ENCODE results near the gene UNC5B.

UNC5B gene

DNA sequence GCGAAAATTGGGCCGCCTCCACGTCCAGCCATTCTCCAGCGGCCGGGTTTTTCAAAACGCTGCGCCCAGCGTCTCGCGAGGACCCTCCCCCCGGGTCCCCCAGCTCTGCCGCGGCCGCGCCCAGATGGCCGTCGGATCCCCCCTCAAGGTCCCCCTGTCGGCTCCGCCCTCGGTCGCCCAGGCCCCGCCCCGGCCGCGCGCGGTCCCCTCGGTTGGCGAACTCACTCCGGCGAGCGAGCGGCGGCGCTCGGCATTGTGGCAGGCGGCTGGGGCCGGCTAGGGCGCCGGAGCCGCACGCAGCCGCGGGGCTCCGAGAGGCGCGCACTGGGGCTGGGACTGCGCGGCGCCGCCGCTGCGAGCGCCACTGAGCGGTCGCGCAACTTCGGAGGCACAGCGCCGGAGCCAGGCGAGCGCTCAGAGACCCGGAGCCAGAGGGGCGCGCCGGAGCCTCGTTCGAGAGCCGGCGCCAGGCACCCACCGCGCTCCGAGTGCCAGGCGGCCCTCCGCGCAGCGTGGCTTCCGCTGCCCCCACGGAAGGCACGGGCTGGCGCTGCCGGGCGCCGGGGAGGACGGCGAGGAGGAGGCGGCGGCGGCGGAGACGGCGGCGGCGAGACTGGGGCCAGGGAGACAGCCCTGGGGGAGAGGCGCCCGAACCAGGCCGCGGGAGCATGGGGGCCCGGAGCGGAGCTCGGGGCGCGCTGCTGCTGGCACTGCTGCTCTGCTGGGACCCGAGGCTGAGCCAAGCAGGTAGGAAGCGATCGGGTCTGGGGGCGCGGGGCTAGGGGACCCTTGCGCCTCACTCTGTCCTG, at the start of gene UNC5B:
UNC5B (plus strand) TSS at position 253 of the 809 bp plus-strand sequence; CDS start at position 669, 416 bp downstream.
- in situ Hi-C loops (cut with MboI; ENCODE audit: low sequenced_read_pairs) = loop anchor here (10.0 kb wide), 1 partner anchor 52 kb away; no protein-coding TSS in a partner anchor

DNA sequence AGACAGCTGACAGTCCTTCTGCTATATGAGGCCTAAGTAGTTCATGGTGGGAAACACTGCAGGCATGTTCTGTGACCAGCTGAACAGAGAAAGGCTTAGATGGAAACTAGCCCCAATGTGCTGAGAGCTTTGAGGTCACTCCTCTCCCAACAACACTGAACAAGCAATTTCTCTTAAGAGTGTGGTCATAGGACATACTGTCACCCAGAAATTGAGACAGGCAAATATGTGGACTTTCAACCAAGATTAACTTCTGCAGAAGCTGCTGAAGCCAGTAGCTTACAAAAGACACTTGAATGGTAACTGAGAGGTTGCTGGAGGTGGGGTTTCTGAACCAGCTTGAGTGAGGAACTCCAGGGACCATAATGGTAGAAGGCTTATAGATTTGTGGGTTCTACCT, 38.9 kb upstream of the UNC5B start:
- in situ Hi-C loops (cut with MboI; ENCODE audit: low sequenced_read_pairs) = no loop called here

DNA sequence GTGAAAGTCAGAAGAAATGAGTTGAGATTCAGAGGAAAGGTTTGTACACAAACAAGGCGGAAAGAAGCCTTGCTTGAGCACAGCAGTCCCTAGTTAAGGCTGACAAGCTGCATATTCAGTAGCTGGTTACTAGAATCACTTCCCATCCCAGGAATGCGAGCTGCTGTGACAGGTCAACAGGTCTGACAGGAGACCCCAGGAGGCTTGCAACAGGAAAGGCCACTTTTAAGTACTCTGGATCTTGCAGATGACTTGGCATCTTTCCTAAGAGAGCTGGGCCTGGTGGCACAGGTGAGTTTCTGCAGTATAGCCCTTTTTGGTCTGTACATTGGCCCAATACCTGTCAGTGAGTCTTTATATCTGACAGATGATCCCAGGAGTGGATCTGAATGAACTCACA, 35.7 kb upstream of the UNC5B start:
- in situ Hi-C loops (cut with MboI; ENCODE audit: low sequenced_read_pairs) = no loop called here

DNA sequence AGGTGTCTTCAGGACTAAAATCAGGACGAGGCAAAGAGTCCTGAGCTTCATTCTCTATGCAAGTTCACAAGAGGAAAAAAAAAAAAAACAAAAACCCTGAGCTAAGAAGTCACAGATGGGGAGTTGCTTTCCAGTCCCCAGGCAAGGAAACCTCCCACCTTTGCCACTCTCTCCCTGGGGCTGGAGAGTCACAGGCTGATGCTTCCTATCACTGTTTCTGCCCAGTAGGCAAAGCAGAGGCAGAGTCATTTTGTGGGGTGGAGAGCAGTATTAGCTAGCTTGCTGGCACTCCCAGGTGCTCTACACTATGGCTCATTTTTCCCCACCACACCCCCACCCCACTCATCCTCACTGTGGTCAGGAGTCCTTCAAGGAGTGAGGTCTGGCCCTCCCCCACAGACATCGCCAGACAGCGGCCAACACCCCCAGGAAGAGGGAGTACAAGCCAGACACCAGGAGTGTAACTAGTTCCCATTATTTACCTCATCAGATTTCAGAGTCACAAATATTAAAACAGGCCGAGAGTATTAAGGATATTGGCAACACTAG, 34.6 kb upstream of the UNC5B start:
- in situ Hi-C loops (cut with MboI; ENCODE audit: low sequenced_read_pairs) = no loop called here

DNA sequence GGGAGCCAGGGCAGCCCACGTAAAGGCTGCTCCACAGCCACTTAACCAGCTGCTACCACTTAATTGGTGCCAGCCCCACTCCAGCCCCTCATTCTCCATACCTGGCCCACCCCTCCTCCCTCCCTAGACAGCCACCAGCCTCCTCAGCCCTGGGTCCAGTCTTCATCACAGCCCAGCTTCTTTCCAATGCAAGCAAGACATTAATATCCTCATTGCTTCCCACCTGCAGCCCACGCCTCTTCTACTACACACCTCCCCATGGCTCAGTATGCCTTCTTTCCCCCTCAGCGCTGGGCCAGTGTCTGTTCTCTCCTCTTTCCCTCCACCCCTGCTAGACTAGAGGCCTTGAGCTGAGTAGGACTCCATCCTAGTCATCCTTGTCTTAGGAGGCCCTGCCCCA, 33.5 kb upstream of the UNC5B start:
- in situ Hi-C loops (cut with MboI; ENCODE audit: low sequenced_read_pairs) = no loop called here

DNA sequence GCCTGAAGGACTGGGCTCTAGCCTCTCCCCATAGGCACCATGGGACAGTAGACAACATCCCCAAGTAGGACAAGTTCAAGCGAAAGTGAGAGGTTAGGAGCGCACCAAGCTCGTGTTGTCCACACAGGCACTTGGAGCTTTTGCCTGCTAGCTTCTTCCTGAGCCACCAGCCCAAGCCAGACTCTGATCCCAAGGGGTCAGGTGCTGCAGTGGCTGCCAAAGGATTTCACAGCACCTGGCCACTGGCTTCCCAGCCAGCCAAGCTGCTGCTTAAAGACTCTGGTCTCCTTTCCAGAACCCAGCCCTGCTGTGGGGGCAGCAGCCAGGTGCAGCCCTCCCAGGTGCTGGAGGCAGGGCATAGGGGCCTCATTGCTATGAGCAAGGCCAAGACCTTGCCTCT, 33.0 kb upstream of the UNC5B start:
- in situ Hi-C loops (cut with MboI; ENCODE audit: low sequenced_read_pairs) = no loop called here

DNA sequence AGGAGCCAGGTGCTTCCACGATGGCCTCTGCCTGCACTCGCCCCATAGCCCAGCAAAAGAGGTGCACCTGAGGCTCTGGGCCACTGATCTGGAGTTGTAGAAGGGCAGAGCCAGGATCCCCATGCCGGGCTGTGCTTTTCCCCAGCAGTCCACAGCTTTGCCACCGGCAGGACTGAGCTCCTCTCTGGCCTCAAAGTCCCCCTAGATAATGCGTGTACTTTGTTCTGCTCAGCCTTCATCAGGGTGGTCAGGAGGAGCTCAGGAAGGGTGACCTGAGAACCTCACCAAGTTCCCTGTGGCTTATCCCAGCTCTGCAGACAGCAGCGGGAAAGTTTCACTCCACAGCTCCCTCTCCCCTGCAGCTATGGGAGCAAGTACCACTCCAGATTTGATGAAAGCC, 27.9 kb upstream of the UNC5B start:
- in situ Hi-C loops (cut with MboI; ENCODE audit: low sequenced_read_pairs) = no loop called here

DNA sequence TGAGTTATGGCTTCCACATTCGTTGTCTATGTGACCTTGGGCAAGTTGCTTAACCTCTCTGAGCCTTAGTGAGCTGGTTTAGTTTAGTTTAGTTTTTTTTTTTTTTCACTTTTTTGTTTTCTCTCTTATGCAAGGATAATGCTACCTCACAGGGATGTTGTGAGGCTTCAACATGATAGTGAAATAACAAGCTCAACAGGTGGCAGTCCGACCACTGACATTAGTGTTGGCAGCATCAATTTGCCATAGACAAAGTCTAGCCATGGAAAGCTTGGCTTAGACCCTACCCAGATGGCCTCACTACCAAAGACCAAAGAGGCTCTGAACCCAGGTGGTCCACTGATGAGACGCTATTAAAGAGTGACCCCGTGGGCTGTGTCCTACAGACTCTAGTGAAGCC, 27.2 kb upstream of the UNC5B start:
- in situ Hi-C loops (cut with MboI; ENCODE audit: low sequenced_read_pairs) = no loop called here

DNA sequence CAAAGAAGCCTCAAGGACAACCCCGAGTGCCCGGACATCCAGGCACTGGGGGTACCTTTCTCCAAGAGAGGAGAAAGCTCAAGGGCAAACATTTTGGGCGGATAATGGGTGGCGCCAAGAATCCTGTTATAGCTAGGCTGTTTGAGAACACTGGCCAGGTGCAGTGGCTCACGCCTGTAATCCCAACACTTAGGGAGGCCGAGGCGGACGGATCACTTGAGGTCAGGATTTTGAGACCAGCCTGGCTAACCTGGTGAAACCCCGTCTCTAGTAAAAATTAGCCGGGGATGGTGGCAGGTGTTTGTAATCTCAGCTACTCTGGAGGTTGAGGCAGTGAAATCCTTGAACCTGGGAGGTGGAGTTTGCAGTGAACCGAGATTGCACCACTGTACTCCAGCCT, 25.2 kb upstream of the UNC5B start:
- in situ Hi-C loops (cut with MboI; ENCODE audit: low sequenced_read_pairs) = no loop called here

DNA sequence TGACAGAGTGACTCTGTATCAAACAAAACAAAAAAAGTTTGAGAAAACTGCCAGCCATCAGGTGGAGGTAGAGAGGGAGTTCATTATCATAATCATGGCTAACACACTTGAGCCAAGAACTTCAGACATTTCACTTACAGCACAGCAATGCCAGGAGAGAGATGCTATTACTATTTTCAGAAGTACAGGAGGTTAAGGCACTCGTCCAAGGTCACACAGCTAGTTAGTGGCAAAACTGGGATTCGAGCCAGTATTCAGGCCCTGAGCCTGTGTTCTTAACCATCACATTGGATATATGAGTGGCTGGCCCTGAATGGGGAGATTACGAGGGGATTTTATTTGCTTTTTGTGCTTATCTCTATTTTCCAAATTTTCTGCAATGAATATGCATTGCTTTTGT, 24.8 kb upstream of the UNC5B start:
- in situ Hi-C loops (cut with MboI; ENCODE audit: low sequenced_read_pairs) = no loop called here

DNA sequence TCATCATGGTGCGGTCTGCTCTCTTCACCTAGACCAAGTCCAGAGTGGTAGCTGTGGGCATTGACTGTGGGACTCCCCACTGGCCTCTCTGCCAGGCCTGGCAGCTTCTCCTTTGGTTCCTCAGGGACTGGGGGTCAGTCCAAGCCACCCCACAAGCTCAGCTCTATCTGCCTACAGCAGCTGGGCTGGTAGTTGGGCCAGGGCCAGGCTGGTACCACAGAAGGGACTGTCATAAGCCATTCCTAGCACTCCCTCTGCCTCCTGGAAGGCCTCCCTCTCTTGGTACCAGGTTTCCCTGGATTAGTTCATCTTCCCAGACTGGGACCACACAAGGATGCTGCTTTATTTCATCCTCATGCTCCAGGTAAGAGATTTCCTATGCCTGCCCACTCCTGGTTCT, 24.2 kb upstream of the UNC5B start:
- in situ Hi-C loops (cut with MboI; ENCODE audit: low sequenced_read_pairs) = no loop called here

DNA sequence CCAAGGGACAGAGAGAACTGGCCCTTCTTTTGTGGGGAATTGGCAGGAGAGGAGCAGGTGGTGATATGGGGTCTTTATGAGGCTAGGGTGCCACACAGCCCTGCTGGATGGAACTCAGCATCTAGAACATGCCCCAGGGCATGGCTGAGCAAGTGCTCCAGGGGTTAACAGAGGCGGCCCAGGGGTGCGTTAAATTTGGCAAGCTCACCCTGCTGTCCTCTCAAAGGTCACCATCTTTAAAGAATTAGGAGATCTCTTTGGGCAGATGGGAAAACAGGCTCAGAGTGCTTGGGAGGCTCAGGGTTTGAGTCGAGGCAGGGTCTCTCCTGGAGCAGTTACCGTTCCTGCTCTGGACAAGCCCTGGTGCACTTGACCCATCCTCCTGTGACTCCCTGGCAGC, 21.4 kb upstream of the UNC5B start:
- in situ Hi-C loops (cut with MboI; ENCODE audit: low sequenced_read_pairs) = no loop called here

DNA sequence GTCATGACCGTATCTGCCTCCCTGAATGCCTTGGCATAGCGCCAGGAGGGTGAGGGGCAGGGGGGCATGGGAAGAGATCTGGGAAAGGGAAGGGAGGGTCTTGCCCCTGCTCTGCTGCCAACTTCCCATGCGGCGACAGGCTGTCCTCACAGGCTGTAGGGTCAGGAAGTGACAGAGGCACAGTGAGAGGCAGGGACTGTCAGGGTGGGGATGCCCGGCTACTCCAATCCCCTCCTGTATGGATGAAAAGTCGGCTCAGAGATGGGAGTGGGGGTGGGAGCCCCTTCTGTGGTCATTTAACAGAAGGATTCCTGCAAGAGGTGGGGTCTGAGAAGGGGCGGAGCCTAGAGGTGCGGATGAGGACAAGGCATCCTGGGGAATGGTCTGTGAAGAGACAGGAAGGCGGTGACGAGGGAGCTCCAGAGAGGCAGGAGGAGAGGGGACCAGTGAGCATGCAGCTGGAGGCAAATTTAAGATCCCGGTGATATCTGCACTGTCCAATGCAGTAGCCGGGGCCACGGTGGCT, 20.8 kb upstream of the UNC5B start:
- in situ Hi-C loops (cut with MboI; ENCODE audit: low sequenced_read_pairs) = no loop called here

DNA sequence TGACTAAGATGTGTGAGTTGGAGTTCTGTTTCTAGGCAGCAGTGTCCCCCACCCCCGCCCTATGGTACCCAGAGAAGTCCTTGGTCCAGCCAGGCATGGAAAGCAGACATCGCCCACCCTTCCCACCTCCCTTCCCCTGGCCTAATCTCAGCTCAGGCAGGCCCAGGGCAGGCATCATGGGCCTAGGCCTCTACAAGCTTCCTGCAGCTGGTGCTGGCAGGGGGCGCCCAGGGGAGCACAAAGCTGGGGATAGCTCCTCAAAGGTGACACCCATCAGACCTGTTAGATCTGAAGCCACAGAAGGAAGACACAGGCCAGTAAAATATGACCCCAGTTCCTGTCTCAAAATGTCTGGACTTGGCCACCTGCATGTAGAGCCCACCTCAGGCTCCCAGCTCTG, 18.9 kb upstream of the UNC5B start:
- in situ Hi-C loops (cut with MboI; ENCODE audit: low sequenced_read_pairs) = no loop called here

DNA sequence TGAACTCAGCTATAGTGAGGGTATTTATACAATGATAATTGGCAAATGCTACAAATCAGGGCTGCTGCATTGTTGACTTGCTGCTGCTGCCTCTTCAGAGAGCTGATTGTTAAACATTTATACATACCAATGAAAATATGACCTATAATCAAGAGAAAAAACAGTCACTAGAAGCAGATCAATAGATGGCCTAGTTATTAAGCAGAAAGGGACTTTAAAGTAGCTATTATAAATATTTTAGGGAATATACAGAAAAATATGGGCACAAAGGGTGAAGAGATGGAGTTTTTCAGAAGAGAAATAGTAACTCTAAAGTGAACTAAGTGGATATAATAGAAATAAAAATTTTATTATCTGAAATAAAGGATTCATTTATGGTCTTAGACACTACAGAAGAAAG, 14.4 kb upstream of the UNC5B start:
- in situ Hi-C loops (cut with MboI; ENCODE audit: low sequenced_read_pairs) = no loop called here

DNA sequence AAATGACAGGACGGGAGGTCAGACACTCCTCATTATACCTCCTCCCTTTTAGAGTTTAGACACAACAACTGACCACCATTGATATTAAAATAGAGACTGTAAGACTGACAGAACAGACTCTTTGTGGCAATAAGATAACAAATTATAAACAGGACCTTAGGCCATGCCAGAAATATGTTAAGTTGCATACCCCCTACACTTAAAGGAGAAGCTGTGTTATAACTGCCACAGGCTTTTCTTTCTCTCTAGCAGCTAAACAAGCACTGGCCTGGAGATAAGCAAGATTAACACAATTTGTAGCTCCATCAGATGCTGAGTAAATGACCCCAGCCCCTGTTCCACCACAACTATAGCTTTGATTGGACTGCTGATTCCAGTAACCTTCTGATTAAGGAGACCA, 10.5 kb upstream of the UNC5B start:
- in situ Hi-C loops (cut with MboI; ENCODE audit: low sequenced_read_pairs) = no loop called here

DNA sequence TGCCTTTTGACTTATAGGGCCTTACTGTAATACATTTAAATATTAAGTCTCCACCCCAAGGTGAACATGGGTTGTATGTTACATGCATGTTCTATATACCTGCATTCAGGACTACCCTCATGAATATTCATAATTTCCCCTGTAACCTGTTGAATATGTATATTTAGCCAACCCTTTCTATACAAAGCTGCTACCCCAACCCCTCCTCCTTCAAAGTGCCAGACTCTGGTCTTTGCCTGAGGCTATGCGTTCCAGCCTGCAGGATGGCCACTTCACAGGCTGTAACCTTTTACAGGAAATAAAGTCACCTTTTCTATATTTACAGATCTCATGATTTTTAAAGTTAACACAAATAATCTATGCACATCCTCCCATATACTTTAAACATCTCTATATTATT, 10.1 kb upstream of the UNC5B start:
- in situ Hi-C loops (cut with MboI; ENCODE audit: low sequenced_read_pairs) = no loop called here

DNA sequence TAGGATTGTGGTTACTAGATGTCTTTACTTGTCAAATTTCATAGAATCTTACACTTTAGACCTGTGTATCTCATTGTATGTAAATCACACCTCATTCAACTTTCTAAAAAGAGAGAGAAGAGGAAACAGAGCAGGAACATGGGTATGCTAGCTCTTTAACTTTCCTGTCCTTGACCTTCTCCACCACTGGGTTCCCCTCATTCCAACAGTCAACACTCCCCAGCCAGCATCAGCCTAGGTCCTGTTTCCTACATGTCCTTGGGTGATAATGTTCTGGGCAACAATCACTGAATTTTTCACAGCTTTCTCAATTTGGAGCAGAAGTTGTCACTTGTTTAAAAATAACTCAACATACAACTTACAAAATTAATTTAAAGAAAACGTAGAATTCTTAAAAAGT, 9.2 kb upstream of the UNC5B start:
- in situ Hi-C loops (cut with MboI; ENCODE audit: low sequenced_read_pairs) = no loop called here

DNA sequence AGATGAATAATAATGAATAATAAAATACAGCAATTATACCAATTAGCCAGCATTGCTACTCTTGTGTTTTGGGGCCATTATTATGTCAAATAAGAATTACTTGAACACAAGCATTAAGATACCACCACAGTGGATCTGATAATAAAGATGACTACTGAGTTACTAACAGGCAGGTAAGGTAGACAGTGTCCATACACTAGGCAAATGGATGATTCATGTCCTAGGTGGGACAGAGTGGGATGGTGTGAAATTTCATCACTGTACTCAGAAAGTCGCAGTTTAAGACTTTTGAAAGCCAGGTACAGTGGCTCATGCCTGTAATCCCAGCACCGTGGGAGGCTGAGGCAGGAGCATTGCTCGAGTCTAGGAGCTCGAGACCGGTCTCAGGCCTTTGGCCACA, 8.7 kb upstream of the UNC5B start:
- in situ Hi-C loops (cut with MboI; ENCODE audit: low sequenced_read_pairs) = no loop called here

DNA sequence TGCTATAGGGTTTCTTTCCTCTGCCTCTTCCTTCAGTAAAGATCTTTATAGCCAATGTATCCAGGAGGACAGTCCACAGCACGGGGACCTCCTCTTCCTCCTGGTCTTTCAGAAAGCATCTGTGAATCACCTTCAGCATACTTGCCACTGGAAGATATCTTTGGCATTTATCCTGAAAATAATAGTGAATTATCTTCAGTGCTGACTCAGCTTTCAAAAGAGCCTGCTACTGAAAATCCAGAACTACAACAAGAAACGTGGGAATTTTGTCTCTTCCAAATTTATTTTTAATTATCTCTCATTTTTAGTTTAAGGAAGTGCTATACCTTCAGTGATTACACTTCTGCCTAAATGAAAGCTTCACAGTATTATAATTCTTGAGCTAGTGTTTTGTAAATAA, 7.6 kb upstream of the UNC5B start:
- in situ Hi-C loops (cut with MboI; ENCODE audit: low sequenced_read_pairs) = no loop called here

DNA sequence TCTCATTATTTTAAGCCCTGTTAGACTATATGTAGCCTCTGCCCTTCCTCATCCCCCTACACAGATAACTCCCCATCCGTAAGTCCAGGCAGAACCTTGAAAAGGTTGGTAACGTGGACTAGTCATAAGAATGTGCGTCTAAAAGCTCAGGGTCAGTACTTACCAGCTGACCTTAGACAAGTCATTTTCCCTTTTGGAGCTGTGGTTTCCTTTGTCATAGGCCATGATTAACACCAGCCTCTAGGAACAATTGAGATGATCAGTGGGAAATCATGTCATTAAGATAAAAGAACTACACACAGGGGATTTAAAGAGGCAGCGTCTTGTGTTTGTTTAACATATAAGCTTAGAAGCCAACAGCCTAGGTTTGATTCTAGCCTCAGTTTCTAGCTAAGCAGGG, 6.9 kb upstream of the UNC5B start:
- in situ Hi-C loops (cut with MboI; ENCODE audit: low sequenced_read_pairs) = no loop called here

DNA sequence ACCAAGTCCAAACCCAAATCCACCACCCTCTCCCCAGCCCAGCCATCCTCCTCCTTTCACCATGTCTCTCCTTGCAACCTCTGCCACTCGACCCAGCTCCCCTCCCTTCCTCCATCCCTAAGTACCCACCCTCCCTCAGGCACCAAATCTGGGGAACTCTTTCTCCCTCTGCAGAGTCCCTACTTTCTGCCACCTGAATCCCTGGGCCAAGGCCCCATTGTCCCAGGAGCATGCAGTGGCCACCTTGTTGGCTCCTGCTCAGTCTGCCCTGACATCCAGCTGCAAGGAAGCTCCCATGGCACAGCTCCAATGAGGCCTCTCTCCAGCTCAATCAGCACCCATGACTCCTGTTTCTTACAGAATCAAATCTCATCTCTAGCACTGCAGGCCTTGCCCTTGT, 5.5 kb upstream of the UNC5B start:
- in situ Hi-C loops (cut with MboI; ENCODE audit: low sequenced_read_pairs) = no loop called here

DNA sequence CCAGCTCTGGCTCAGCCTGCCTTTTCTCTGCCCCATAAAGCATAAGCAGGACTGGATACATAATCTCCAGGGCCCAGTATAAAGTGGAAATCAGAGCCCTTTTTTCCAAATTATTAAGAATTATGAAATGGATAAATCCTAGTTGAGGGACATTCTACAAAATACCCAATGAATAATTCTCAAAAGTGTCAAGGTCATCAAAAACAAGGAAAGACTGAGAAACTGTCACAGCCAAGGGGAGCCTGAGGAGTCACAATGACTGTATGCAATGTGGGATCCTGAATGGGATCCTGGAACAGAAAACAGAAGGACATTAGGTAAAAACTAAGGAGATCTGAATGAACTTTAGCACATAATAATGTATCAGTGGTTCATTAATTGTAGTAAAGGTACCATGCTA, 4.8 kb upstream of the UNC5B start:
- in situ Hi-C loops (cut with MboI; ENCODE audit: low sequenced_read_pairs) = no loop called here
